NCI-H2107 (cell line): ENCODE results near the gene MC1R.

Experiments
- DNase-seq: peaks from one replicate; lab custom pipeline; 2025; lab: John Stamatoyannopoulos, UW

Gene MC1R

DNA sequence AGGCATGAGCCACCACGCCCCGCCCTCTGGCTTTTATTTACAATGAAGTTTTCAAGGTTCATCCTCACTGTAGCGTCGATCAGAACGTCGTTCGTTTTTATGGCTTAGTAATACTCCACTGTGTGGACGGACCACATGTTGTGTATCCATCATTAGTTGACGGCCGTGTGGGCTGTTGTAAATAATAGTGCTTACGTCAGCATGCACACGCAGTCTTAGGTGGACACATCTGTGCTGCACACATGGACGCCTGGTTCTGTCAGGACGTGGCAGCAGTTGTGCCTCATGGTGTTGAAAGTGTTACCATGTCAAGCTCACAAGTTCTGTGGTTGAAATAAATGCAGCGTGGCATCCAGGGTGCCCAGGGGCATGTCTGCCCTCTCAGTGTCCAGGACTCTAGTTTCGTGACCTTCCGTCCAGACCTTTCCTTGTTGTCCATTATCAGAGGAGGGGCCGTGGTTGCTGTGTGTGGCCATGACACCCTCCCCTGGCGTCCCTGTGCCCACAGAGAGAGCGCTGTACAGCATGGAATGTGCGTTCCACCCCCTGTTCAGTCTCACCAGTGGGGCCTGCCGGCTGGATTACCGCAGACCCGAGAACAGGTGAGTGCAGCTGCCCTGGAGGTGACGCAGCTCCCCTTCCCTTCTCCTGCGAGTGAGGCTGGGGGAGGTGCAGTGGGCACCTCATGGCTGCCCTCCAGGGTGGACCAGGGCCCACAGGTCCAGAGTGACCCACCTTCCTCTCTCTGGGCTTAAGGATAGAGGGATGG, 23.0 kb upstream of the MC1R start:
- DNase-seq = no peak

DNA sequence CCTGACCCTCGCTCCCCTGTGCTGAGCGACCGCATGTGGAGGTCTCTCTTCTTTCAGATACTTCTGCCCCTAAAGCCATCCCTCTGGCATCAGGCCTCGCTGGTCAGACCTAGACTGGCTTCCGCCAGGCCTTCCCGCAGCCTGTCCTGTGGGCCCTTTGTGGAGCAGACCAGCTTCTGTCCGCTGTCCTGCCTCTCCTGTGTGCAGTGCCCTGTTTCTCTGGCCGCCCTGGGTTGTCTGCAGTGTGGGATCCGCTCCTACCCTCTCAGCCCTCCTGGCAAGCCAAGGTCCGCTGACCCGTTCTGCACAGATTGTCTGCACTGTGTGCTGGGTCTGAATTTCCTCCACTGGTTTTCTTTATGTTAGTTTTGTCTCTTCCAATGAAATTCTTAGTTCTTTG, 21.5 kb upstream of the MC1R start:
- no peak for DNase-seq

DNA sequence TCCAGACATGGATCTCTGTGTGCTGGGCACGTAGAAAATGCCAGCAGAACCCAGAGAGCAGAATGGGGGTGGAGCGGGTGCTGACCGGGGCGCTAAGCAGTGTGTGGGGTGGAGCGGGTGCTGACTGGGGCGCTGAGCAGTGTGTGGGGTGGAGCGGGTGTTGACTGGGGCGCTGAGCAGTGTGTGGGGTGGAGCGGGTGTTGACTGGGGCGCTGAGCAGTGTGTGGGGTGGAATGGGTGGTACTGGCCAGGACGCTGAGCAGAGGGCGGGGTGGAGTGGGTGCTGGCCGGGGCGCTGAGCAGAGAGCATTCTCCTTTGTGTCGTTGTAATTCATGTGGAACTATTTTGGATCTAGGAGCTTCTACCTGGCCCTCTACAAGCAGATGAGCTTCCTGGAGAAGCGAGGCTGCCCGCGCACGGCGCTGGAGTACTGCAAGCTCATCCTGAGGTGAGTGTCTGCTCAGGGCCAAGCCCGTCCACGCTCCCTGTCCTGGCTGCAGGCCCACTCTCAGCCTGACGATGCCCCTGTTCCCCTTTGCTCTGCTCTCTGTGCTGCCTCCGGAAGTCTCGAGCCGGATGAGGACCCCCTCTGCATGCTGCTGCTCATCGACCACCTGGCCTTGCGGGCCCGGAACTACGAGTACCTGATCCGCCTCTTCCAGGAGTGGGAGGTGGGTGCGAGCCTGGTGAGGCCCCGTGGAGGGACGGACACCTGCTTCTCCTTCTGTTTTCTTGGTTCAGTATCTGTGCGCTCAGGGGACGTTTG, 20.3 kb upstream of the MC1R start:
- DNase-seq = no peak

DNA sequence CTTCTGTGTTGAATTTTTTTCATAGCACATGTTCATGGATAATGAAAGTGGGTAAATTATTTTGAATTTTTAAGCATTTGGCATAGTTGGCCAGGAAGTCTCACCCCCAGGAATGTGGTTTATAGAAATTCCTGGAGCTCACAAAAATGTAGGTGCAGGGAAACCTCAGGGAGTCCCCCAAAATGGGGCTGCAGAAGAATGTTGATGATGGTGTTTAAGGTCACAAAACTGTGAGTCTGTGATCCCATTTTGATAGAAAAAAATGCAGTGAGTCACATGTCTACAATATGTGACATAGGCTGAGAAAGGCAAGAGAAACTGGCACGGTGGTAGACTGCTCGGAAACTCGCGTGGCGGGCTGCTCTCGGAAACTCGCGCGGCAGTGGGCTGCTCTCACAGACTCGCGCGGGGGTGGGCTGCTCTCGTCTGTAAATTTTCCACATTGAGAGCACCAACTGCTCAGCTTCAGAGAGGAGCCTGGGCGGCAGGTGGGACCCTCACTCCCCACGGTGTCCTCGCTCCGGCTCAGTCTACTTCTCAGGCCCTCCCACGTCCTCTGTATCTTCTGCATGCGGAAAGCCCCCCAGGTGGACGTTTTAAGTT, 18.7 kb upstream of the MC1R start:
- no peak for DNase-seq

DNA sequence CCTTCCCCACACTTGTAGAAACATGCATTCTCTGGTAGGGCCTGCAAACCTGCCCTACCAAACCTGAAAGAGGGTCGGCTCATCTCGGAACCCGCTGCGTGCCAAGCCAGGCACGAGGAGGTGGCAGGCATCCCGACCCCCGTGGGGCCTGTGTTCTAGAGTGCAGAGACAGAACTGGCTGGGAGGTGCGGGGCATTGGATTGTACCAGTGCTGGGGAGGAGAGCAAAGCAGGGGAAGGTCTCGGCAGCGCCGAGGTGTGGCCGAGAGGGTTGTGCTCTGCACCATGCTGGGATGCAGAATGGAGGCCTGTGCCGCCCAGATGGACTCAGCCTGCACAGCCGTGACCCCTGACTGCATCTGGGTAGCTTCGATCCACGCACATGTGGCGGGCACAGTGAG, 17.8 kb upstream of the MC1R start:
- DNase-seq = no peak

DNA sequence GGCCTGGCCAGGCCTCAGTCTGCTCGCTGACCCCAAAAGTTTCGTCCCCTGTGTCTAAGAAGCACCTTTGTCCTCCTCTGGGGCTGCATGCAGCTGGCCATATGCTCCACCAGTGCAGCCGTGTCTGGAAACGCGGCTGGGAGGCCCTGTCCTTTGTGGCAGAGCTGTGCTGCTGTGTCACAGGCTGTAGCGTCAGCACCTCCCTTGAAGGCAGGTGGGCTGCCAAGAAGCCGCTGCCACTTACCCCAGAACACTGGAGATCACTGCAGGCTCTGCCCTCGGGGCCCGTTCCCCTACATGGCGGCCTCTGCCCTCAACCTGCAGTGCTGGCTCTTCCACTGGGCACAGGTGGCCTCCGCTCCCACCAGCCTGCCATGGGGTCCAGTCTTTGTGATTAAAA, 15.7 kb upstream of the MC1R start:
- DNase-seq = no peak

DNA sequence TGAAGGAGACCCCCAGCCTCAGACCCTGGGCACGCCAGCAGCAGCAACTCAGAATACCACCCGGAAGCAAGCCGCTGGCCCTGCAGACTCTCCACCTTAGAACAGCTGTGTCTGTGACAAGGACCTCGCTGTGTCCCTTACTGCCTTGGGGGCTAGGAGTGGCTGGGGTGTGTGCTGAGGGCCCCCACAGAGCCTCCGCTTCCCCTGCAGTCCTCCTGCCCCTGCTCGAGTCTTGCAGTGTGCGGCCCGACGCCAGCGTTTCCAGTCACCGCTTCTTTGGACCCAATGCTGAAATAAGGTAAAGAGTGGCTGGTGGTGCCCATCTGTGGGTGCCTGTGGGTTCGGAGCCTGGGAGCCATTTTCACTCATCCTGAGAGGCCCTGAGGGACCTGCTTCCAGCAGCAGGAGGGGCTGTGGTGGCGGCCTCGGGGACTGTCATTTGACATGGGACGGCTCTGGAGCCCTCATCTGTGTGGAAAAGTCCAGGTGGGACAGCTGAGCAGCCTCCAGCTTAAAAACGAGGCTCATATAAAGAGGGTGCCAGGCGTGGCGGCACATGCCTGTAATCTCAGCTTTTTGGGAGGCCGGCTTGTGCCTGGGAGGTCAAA, 14.7 kb upstream of the MC1R start:
- DNase-seq = no peak

DNA sequence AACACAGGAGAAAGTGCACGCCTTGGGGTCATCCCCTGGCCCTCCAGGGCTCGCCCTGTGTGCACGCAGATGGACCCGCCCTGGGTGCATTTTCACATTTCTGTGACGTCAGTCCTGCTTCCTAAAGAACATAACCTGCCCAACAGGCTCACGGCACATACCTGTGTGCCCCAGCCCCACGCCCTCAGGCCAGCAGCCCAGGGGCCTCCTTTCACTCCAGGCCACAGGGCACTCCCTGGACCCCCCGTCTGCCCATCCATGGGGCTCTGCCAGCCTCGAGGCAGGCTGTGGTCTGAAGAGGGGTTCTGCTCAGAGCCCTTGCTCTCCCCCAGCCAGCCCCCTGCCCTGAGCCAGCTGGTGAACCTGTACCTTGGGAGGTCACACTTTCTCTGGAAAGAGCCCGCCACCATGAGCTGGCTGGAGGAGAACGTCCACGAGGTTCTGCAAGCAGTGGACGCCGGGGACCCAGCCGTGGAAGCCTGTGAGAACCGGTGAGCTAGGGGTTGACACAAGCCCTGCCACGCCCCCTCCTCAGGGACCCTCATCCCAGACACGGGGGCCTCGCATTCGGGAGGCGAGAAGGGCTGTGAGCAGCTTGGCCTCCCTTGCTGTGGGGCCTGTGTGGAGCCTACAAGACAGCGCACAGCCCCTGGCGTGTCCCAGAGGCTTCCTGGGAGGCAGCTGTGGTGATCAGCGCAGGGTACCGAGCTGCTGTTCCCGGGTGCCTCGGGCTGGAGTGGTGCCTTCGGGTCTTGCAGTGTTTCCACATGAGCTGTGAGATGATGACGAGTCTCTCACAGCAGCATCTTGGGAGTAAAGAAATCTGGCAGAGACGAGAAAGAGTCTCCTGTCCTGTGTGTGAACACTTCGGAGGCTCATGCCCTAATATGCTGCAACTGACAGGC, 13.8 kb upstream of the MC1R start:
- DNase-seq = no peak

DNA sequence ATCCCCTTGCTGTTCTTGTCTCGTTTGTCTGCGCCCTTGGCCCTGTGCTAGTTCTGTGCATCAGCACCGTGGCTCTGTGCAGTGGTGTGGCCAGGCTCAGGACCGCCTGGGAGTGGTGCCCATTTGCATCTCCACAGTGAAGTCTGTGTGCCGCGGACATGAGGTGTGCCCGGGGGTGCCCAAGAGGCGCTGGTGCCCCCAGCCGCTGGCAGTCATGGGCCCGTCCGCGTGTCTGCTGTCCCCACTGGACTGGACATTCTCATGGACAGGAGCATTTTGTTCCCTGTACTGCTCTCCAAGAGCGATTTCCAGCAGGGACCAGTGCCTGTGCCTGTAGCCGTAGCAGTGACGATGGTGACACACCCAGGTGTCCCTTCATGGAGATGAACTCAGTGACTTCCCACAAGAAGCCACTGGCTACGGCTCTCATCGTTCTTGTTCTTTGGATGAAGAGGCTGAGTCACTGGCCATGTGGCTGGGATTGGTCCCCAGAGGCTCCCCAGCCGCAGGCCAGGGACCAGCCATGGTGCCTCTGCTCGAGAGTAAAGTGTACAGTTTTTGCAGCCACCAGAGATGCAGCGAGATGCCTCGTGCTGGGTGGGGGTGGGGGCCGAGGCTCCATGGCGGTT, 13.0 kb upstream of the MC1R start:
- no peak for DNase-seq

DNA sequence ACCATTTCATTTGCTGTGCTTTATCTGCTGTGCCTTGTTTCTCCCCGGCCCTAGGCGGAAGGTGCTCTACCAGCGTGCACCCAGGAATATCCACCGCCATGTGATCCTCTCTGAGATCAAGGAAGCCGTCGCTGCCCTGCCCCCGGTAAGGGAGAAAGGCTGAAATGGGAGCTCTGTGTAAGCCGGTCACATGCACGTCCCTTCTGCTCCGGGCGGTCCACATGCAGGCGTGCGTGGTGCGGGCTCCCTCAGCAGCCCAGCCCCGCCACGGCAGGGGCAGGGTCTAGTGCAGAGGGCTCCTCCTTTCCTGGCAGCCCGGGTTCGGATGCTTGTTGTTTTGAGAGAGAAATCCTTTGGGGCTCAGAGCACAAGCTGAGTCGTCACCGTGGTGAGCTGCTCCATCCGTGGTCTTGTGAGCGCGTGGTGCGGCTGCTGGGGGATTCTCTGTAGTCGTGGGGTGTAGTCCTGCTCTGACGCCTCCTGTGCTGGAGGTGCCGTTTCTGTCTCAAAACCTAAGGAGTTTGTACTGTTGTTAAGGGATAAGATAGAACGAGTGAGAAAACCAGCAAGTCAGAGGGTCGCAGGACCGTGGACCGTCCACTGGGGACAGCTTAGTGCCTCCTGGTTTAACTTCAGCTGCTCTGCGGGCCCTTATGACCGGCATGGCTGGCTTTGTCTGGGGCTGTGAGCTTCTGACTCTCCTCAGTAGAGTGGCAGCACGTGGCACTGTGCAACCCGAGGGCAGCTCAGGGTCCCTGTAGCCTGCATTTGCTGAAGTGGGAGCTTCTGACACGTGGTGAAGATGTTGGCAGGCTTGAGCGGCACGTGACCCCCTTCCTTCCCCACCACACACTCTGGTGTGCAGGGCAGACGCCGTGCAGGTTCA, 12.3 kb upstream of the MC1R start:
- no peak for DNase-seq

DNA sequence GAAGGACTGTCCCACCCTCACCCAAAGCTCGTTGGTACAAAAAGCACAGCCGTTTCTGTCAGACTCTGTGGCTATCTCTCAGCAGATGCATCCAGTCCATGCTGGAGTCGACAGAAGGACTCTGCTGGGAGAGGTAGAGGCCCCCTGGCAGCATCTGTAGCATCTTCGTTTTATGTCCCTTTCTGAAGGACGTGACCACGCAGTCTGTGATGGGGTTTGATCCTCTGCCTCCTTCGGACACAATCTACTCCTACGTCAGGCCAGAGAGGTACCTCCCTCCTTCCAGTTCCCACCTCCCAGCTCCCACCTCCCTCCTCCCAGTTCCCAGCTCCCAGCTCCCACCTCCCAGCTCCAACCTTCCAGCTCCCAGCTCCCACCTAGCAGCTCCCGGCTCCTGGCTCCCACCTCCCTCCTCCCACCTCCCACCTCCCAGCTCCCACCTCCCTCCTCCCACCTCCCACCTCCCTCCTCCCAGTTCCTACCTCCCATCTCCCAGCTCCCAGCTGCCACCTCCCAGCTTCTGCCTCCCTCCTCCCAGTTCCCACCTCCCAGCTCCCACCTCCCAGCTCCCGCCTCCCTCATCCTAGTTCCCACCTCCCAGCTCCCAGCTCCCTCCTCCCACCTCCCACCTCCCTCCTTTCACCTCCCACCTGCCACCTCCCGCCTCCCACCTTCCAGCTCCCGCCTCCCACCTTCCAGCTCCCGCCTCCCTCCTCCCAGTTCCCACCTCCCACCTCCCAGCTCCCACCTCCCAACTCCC, 11.4 kb upstream of the MC1R start:
- no peak for DNase-seq

DNA sequence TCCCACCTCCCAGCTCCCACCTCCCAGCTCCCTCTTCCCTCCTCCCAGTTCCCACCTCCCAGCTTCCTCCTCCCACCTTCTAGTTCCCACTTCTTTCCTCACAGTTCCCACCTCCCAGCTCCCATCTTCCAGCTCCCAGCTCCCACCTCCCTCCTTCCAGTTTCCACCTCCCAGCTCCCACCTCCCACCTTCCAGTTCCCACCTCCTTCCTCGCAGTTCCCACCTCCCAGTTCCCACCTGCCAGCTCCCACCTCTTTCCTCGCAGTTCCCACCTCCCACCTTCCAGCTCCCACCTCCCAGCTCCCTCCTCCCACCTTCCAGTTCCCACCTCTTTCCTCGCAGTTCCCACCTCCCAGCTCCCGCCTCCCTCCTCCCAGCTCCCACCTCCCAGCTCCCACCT, 10.4 kb upstream of the MC1R start:
- DNase-seq = no peak

DNA sequence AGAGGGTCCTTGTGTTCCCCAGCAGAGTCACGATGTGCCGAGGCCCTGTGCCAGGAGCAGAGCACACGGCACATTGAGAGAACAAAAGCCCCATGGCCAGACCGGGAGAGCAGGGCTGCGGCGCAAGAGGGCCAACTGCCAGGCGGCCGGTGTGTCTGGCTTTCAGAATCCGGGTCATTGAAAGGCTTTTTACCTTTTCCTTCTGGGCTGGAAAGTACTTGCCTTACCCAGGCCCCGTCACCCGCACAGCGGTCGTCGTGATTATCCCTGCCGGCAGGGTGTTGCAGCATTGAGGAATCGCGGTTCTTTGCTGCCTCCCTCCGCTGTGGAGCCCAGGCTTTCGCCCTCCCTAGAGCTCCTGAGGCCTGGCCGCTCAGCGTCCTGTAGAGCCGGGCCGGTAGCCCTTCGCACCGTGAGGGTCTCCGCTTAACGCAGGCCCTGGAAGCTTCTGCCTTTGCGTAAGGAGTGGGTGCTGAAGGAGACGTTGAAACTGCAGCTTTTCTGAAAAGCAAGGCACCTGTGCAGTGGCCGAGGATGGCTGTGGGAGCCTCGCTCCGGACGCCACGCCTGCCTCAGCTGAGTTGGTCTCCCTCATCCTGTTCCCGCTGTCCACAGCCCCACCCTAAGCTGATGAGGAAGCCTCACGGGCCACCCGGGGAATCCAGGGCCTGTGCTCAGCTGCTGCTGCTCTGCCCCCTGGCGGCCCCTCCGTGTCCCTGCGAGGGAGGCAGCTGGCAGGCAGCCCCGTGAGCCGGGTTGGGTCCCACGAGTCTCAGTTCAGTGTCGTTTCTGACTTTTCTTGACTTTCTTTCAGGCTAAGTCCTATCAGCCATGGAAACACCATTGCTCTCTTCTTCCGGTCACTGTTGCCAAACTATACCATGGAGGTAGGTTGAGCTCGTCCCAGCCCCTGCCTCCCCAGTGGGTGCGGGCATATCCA, 8.6 kb upstream of the MC1R start:
- DNase-seq = no peak

DNA sequence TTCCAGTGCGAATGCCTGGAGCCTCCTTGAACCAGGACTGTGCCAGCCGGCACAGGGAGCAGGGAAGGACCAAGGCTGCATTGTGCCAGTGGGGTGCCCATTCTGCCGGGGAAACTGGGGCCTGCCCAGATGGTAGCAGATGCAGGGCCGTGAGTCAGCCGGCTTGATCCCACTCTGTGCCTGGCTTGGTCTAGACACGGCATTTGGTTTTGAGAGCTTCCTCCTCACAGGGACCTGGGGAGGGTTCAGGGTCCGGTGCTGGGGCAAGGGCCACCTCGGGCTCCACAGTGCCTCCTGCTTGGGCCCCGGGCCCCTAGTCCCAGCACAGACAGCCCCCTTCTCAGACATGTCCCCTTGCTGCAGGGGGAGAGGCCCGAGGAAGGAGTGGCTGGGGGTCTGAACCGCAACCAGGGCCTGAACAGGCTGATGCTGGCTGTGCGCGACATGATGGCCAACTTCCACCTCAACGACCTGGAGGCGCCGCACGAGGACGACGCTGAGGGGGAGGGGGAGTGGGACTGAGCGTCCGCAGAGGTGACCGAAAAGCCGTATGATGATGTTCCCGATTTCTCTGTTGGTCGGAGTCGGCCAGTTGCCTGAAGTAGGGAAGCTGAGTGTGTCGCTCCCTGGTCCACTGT, 7.8 kb upstream of the MC1R start:
- DNase-seq = no peak

DNA sequence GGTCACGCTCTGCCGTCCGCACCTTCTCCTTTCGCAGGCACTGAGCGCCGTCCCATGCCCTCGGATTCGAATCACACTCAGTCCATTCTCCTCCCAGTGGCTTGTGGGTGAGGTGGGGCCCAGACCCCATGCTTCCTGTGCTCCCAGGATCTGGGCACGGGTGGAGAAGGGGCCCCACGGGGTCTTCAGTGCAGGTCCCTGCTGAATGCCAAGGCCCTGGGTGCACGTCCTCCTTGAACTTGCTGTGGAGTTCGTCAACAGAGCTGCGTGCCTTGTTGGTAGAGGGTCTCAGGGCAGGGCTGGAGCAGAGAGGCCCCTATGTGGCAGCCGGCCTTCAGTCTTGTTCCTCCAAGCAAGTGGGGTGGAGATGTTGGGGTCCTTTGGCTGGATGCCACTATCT, 7.3 kb upstream of the MC1R start:
- DNase-seq = no peak

DNA sequence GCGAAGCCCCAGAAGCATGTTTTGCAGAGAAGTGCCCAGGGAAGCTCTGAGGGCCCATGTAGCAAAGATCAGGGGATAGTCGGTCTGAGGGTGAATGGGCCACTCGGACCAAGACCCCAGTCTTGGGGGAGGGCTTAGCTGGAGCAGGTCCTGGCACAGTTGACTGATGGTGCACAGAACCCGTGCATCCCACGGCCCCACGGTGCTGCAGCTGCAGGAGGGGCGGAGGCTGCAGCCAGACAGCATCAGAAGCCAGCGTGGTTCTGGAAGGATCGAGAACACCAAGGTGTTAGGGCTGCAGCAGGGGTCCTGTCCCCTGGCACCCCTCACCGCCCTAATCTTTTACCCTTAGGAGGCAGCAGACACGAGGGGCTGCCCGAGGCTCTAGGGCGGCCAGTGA, 6.5 kb upstream of the MC1R start:
- no peak for DNase-seq

DNA sequence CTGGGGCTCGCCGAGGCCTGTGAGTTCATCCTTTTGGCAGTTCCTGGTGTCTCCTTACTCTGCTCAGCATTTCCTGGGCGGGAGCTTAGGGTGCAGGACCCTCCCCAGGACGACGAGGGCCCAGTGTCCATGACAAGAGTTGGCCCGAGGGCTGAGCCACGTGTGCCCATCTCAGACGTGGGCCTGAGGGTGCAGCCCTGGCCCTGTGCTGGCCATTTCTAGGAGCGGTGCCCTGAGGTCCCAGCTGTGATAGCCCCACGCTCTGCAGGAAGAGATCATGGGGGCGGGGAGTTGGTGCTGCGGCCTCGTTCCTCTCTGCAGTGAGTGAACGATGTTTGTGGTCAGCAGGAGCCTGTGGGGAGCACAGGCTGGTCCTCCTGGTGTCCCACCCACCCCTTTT, 6.0 kb upstream of the MC1R start:
- no peak for DNase-seq
